ENCODE measurements around the gene GHR. TPM values are rescaled to one million over a fixed set of nuclear protein-coding genes. Genes with fewer than 3 reads are reported as not detected.

The GHR gene
- total and polyA plus RNA-seq, 3 experiments from 2014 or later = not detected

DNA sequence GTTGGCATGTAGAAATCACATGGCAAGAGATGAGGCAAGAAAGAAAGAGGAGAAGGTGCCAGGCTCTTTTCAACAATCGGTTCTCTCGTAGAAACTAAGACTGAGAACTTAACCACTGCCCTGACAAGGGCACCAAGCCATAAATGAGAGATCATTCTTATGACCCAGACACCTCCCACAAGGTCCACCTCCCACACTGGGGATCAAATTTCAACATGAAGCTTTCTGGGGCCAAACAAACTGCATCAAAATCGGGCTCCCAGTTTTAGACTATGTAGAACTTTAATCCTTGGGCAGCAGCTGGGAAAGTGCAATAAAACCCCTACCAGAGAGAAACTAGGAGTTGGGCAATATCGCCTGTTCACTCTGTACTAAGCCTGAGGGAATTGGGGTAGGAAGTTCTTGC, 183.2 kb downstream of the GHR start:
- Histone ChIP-seq H3K27me3 (ENCODE audit: insufficient read depth, low read length, poor library complexity, severe bottlenecking) (no peaks in the 10 kb centered on the region), H3K4me3 (ENCODE audit: low read length) (no peak overlapping the region), H3K27ac (ENCODE audit: low read depth, low read length) (no peak overlapping the region), H3K36me3 (ENCODE audit: insufficient read depth, low read length) (no peaks in the 10 kb centered on the region), H3K9me3 (ENCODE audit: low read length) (no peaks in the 10 kb centered on the region), H3K4me1 (ENCODE audit: insufficient read depth, low read length) (no peaks in the 10 kb centered on the region)
- Mint-ChIP-seq H3K4me3 (no peak overlapping the region), H3K9me3 (peaks cover 0 to 3% (median 0%) of the 10 kb centered on the region in 5 donors), H3K27ac (no peak overlapping the region), H3K36me3 (no peaks in the 10 kb centered on the region), H3K27me3 (peaks cover 6 to 46% of the 10 kb centered on the region in 2 donors), H3K4me1 (no peaks in the 10 kb centered on the region)
- POLR2A ChIA-PET = no interaction called here
- CTCF ChIA-PET = no interaction called here
- no peak for DNase-seq

GRCh38 chr5:42611437-42611836, 188.2 kb downstream of the GHR start:
- Mint-ChIP-seq H3K27ac (no peak overlapping the region), H3K4me1 (no peaks in the 10 kb centered on the region), H3K9me3 (no peaks in the 10 kb centered on the region), H3K36me3 (no peaks in the 10 kb centered on the region), H3K4me3 (no peak overlapping the region), H3K27me3 (peaks cover 6 to 45% of the 10 kb centered on the region in 2 donors)
- no peak overlapping the region for H3K27ac ChIP-seq (ENCODE audit: low read depth, low read length)
- POLR2A ChIA-PET = no interaction called here
- H3K4me1 ChIP-seq (ENCODE audit: insufficient read depth, low read length) = no peaks in the 10 kb centered on the region
- no peaks in the 10 kb centered on the region for H3K9me3 ChIP-seq (ENCODE audit: low read length)
- DNase-seq = no peak
- no peaks in the 10 kb centered on the region for H3K27me3 ChIP-seq (ENCODE audit: insufficient read depth, low read length, poor library complexity, severe bottlenecking)
- H3K36me3 ChIP-seq (ENCODE audit: insufficient read depth, low read length) = no peaks in the 10 kb centered on the region
- H3K4me3 ChIP-seq (ENCODE audit: low read length) = no peak overlapping the region
- CTCF ChIA-PET = no interaction called here

GRCh38 chr5:42612750-42613366, 189.6 kb downstream of the GHR start:
- Mint-ChIP-seq H3K9me3 (no peaks in the 10 kb centered on the region), H3K4me3 (no peak overlapping the region), H3K4me1 (no peaks in the 10 kb centered on the region), H3K36me3 (no peaks in the 10 kb centered on the region), H3K27ac (no peak overlapping the region), H3K27me3 (peaks cover 2 to 39% of the 10 kb centered on the region in 2 donors)
- ChIA-PET CTCF (no interaction called here), POLR2A (no interaction called here)
- Histone ChIP-seq H3K27ac (ENCODE audit: low read depth, low read length) (no peak overlapping the region), H3K4me3 (ENCODE audit: low read length) (no peak overlapping the region), H3K27me3 (ENCODE audit: insufficient read depth, low read length, poor library complexity, severe bottlenecking) (no peaks in the 10 kb centered on the region), H3K9me3 (ENCODE audit: low read length) (no peaks in the 10 kb centered on the region), H3K4me1 (ENCODE audit: insufficient read depth, low read length) (no peaks in the 10 kb centered on the region), H3K36me3 (ENCODE audit: insufficient read depth, low read length) (no peaks in the 10 kb centered on the region)
- no peak for DNase-seq

DNA sequence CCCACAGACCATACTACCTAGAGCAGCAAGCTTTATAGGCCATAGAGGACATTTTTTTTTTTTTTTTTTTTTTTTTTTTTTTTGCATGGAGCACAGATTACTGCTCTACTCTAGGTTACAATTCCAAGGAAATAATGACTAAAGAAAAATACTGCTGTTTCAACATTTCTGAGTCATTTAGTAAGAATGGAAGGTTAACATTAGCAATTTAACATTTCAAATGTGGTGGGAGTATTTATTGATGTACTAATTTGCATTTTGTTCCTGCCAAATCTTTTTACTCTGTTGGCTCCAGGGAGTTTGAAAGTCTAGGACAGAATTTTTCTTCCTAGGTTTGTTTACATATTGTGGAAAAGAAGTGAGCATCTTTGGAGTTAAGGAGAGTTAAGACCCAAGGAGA, 191.3 kb downstream of the GHR start:
- POLR2A ChIA-PET = no interaction called here
- H3K36me3 Mint-ChIP-seq = no peaks in the 10 kb centered on the region

GRCh38 chr5:42620579-42621216, 197.5 kb downstream of the GHR start:
- Mint-ChIP-seq H3K9me3 (peaks cover 0 to 1% (median 0%) of the 10 kb centered on the region in 5 donors), H3K36me3 (no peaks in the 10 kb centered on the region), H3K4me3 (no peak overlapping the region), H3K27me3 (peaks cover 5 to 11% of the 10 kb centered on the region in 2 donors), H3K27ac (no peak overlapping the region), H3K4me1 (peaks cover 0 to 4% (median 0%) of the 10 kb centered on the region in 3 donors)
- no peak for DNase-seq
- Histone ChIP-seq H3K27ac (ENCODE audit: low read depth, low read length) (no peak overlapping the region), H3K36me3 (ENCODE audit: insufficient read depth, low read length) (no peaks in the 10 kb centered on the region), H3K4me3 (ENCODE audit: low read length) (no peak overlapping the region), H3K9me3 (ENCODE audit: low read length) (no peaks in the 10 kb centered on the region), H3K4me1 (ENCODE audit: insufficient read depth, low read length) (no peaks in the 10 kb centered on the region), H3K27me3 (ENCODE audit: insufficient read depth, low read length, poor library complexity, severe bottlenecking) (no peaks in the 10 kb centered on the region)
- ChIA-PET CTCF (no interaction called here), POLR2A (no interaction called here)

More for the DNA sequence above, 191.3 kb downstream of the GHR start:
- DNase-seq = no peak
- H3K9me3 Mint-ChIP-seq = no peaks in the 10 kb centered on the region
- H3K4me1 Mint-ChIP-seq = no peaks in the 10 kb centered on the region
- Histone ChIP-seq H3K9me3 (ENCODE audit: low read length) (no peaks in the 10 kb centered on the region), H3K4me3 (ENCODE audit: low read length) (no peak overlapping the region), H3K36me3 (ENCODE audit: insufficient read depth, low read length) (no peaks in the 10 kb centered on the region), H3K27me3 (ENCODE audit: insufficient read depth, low read length, poor library complexity, severe bottlenecking) (no peaks in the 10 kb centered on the region), H3K4me1 (ENCODE audit: insufficient read depth, low read length) (no peaks in the 10 kb centered on the region), H3K27ac (ENCODE audit: low read depth, low read length) (no peak overlapping the region)
- H3K4me3 Mint-ChIP-seq = no peak overlapping the region
- H3K27ac Mint-ChIP-seq = no peak overlapping the region
- peaks cover 5 to 29% of the 10 kb centered on the region in 2 donors for H3K27me3 Mint-ChIP-seq
- CTCF ChIA-PET = no interaction called here

- Histone ChIP-seq H3K36me3 (ENCODE audit: insufficient read depth, low read length) (no peaks in the 10 kb centered on the region), H3K9me3 (ENCODE audit: low read length) (no peaks in the 10 kb centered on the region), H3K4me1 (ENCODE audit: insufficient read depth, low read length) (no peaks in the 10 kb centered on the region), H3K27me3 (ENCODE audit: insufficient read depth, low read length, poor library complexity, severe bottlenecking) (no peaks in the 10 kb centered on the region), H3K4me3 (ENCODE audit: low read length) (no peak overlapping the region), H3K27ac (ENCODE audit: low read depth, low read length) (no peak overlapping the region)
- CTCF ChIA-PET = no interaction called here
- peaks cover 0 to 1% (median 0%) of the 10 kb centered on the region in 5 donors for H3K9me3 Mint-ChIP-seq
- DNase-seq = no peak
- no peak overlapping the region for H3K27ac Mint-ChIP-seq
- peaks cover 0 to 4% (median 0%) of the 10 kb centered on the region in 3 donors for H3K4me1 Mint-ChIP-seq
- POLR2A ChIA-PET = no interaction called here
- H3K36me3 Mint-ChIP-seq = no peaks in the 10 kb centered on the region
- no peak overlapping the region for H3K4me3 Mint-ChIP-seq
- peaks cover 5 to 7% of the 10 kb centered on the region in 2 donors for H3K27me3 Mint-ChIP-seq
Observed at GRCh38 chr5:42621242-42621641, 198.0 kb downstream of the GHR start.

- peaks cover 0 to 4% (median 0%) of the 10 kb centered on the region in 3 donors for H3K4me1 Mint-ChIP-seq
- H3K9me3 Mint-ChIP-seq = peaks cover 0 to 1% (median 0%) of the 10 kb centered on the region in 5 donors
- ChIA-PET CTCF (no interaction called here), POLR2A (no interaction called here)
- Histone ChIP-seq H3K4me1 (ENCODE audit: insufficient read depth, low read length) (no peaks in the 10 kb centered on the region), H3K9me3 (ENCODE audit: low read length) (no peaks in the 10 kb centered on the region), H3K27ac (ENCODE audit: low read depth, low read length) (no peak overlapping the region), H3K4me3 (ENCODE audit: low read length) (no peak overlapping the region), H3K36me3 (ENCODE audit: insufficient read depth, low read length) (no peaks in the 10 kb centered on the region), H3K27me3 (ENCODE audit: insufficient read depth, low read length, poor library complexity, severe bottlenecking) (no peaks in the 10 kb centered on the region)
- no peak overlapping the region for H3K4me3 Mint-ChIP-seq
- H3K27ac Mint-ChIP-seq = no peak overlapping the region
- no peak for DNase-seq
- H3K27me3 Mint-ChIP-seq = peaks cover 3 to 5% of the 10 kb centered on the region in 2 donors
- H3K36me3 Mint-ChIP-seq = no peaks in the 10 kb centered on the region
Observed at GRCh38 chr5:42621662-42622061, 198.4 kb downstream of the GHR start.

DNA sequence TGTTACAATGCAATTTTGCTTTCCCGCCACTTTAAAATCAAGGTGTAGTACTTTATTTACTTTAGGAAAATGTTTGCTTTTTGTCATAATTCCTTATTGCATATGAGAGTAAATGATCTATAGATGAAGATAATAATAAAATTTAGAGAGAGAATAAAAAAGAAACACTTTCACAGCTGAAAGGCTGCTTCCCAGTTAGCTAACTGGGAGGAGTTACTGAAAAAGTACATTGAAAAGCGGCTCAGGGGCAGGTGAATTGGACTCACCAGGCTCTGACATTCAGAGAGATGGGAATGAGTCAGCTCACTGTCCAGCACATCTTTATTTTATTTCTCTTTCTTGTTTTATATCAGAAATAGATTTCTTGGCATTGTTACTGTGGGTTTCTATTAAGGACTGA, 201.7 kb downstream of the GHR start:
- Histone ChIP-seq H3K36me3 (ENCODE audit: insufficient read depth, low read length) (no peaks in the 10 kb centered on the region), H3K27ac (ENCODE audit: low read depth, low read length) (no peak overlapping the region), H3K9me3 (ENCODE audit: low read length) (no peaks in the 10 kb centered on the region), H3K27me3 (ENCODE audit: insufficient read depth, low read length, poor library complexity, severe bottlenecking) (no peaks in the 10 kb centered on the region), H3K4me3 (ENCODE audit: low read length) (no peak overlapping the region), H3K4me1 (ENCODE audit: insufficient read depth, low read length) (no peaks in the 10 kb centered on the region)
- Mint-ChIP-seq H3K9me3 (peaks cover 0 to 1% (median 0%) of the 10 kb centered on the region in 5 donors), H3K4me1 (peaks cover 0 to 4% (median 0%) of the 10 kb centered on the region in 3 donors), H3K27ac (no peak overlapping the region), H3K36me3 (no peaks in the 10 kb centered on the region), H3K4me3 (no peak overlapping the region), H3K27me3 (peaks cover 0 to 4% of the 10 kb centered on the region in 2 donors)
- no peak for DNase-seq
- ChIA-PET POLR2A (no interaction called here), CTCF (no interaction called here)
